CD8-positive, alpha-beta memory T cell (primary cell): ENCODE measurements around the gene BLM. TPM values are rescaled to one million over a fixed set of nuclear protein-coding genes. Genes with fewer than 3 reads are reported as not detected.
"Not testable (repeated sequence)": the region's sequence is repeated elsewhere in the genome, so short reads cannot be mapped to it uniquely, and the experiment has no call there.

Experiments used
- CTCF ChIA-PET: fragments of 350-600 bp; sonication (Branson Sonifier 250); formaldehyde crosslinking; loops from one replicate; lab custom pipeline; 2021; ENCODE audit warnings: antibody characterized with exemption; lab: Charles Lee
- POLR2A ChIA-PET: fragments of 350-600 bp; sonication (Branson Sonifier 250); formaldehyde crosslinking; loops from one replicate; lab custom pipeline; 2021; ENCODE audit warnings: antibody characterized with exemption; lab: Charles Lee
- DNase-seq, 5 donors: peaks; one replicate each; pipeline versions ENCODE4 v3.0.0 to v3.0.0-alpha.2; 2020 to 2022; ENCODE audit warnings: mixed read lengths in 1 of 5
- H3K27ac ChIP-seq: one replicate; pipeline ENCODE4 v1.7.0; 2013; ENCODE audit warnings: low read depth, mild to moderate bottlenecking, low read length, moderate library complexity
- H3K27me3 ChIP-seq: 2 replicates; pipeline ENCODE4 v1.7.0; 2013; ENCODE audit warnings: low read length, mild to moderate bottlenecking; ENCODE audit not compliant: insufficient read depth, poor library complexity, severe bottlenecking
- H3K36me3 ChIP-seq: 2 replicates; pipeline ENCODE4 v1.7.0; 2013; ENCODE audit warnings: mild to moderate bottlenecking, low read length, moderate library complexity; ENCODE audit not compliant: insufficient read depth
- H3K4me1 ChIP-seq: 2 replicates; pipeline ENCODE4 v1.7.0; 2013; ENCODE audit warnings: mild to moderate bottlenecking, low read length, moderate library complexity; ENCODE audit not compliant: insufficient read depth
- H3K4me3 ChIP-seq: 2 replicates; pipeline ENCODE4 v1.7.0; 2013; ENCODE audit warnings: mild to moderate bottlenecking, low read length
- H3K9me3 ChIP-seq: 2 replicates; pipeline ENCODE4 v1.7.0; 2013; ENCODE audit warnings: mild to moderate bottlenecking, low read length
- H3K27ac Mint-ChIP-seq, 8 donors: one replicate each; pipeline ENCODE4 v1.8.0; 2020 to 2021; ENCODE audit warnings: mixed read lengths in 8 of 8, mild to moderate bottlenecking in 6 of 8, inconsistent platforms in 3 of 8, moderate library complexity in 3 of 8
- H3K27me3 Mint-ChIP-seq, 2 donors: one replicate each; pipeline ENCODE4 v1.8.0; 2020 to 2021; ENCODE audit warnings: mixed read lengths in 2 of 2, mild to moderate bottlenecking in 1 of 2, moderate library complexity in 1 of 2
- H3K36me3 Mint-ChIP-seq, 3 donors: one replicate each; pipeline ENCODE4 v1.8.0; 2020 to 2021; ENCODE audit warnings: mixed read lengths in 3 of 3, inconsistent platforms in 1 of 3, mild to moderate bottlenecking in 1 of 3
- H3K4me1 Mint-ChIP-seq, 3 donors: one replicate each; pipeline ENCODE4 v1.8.0; 2020 to 2021; ENCODE audit warnings: mixed read lengths in 3 of 3, inconsistent platforms in 1 of 3, mild to moderate bottlenecking in 1 of 3
- H3K4me3 Mint-ChIP-seq, 7 donors: one replicate each; pipeline ENCODE4 v1.8.0; 2020 to 2021; ENCODE audit warnings: mixed read lengths in 7 of 7, mild to moderate bottlenecking in 6 of 7, moderate library complexity in 4 of 7, inconsistent platforms in 2 of 7
- H3K9me3 Mint-ChIP-seq, 5 donors: one replicate each; pipeline ENCODE4 v1.8.0; 2020 to 2022; ENCODE audit warnings: mixed read lengths in 5 of 5, mild to moderate bottlenecking in 3 of 5, moderate library complexity in 2 of 5, inconsistent platforms in 1 of 5
- polyA plus RNA-seq: library from polyadenylated mRNA; unstranded; fragments of 300-500 nt; fragmentation: Illumina TruSeq; gene quantifications from one replicate; pipeline ENCODE4 v1.2.3, GENCODE V29; 2021
- total RNA-seq, 2 experiments: library from RNA; stranded (reverse); gene quantifications; one replicate each; pipeline ENCODE4 v1.2.3, GENCODE V29; 2021

BLM gene
- total and polyA plus RNA-seq, 3 experiments from 2014 or later = 5.8 to 37.6 (median 37.0) TPM

GRCh38 chr15:90684281-90684680 lies 32.9 kb upstream of the BLM start:
- ChIA-PET CTCF (no interaction called here), POLR2A (no interaction called here)
- Mint-ChIP-seq H3K27ac (no peak overlapping the region), H3K27me3 (peaks cover 0 to 4% of the 10 kb centered on the region in 2 donors), H3K4me1 (peaks cover 11 to 21% (median 15%) of the 10 kb centered on the region in 3 donors), H3K9me3 (no peaks in the 10 kb centered on the region), H3K4me3 (no peak overlapping the region), H3K36me3 (peaks cover 0 to under 1% (median 0%) of the 10 kb centered on the region in 3 donors)
- Histone ChIP-seq H3K27ac (no peak overlapping the region), H3K4me3 (no peak overlapping the region), H3K27me3 (no peaks in the 10 kb centered on the region), H3K36me3 (no peaks in the 10 kb centered on the region), H3K4me1 (peaks cover 21% of the 10 kb centered on the region), H3K9me3 (no peaks in the 10 kb centered on the region)
- no peak for DNase-seq

GRCh38 chr15:90685591-90686434 lies 31.3 kb upstream of the BLM start:
- no peaks in the 10 kb centered on the region for H3K36me3 ChIP-seq
- Mint-ChIP-seq H3K4me1 (peaks cover 11 to 20% (median 14%) of the 10 kb centered on the region in 3 donors), H3K36me3 (peaks cover 0 to 3% (median 0%) of the 10 kb centered on the region in 3 donors), H3K27ac (peak overlapping the region in 1 of 8 donors; percentile 34), H3K27me3 (peaks cover 0 to 4% of the 10 kb centered on the region in 2 donors), H3K4me3 (peak overlapping the region in 1 of 7 donors; percentile 13), H3K9me3 (peaks cover 0 to 3% (median 2%) of the 10 kb centered on the region in 5 donors)
- H3K9me3 ChIP-seq = no peaks in the 10 kb centered on the region
- no peaks in the 10 kb centered on the region for H3K27me3 ChIP-seq
- DNase-seq = no peak
- no peak overlapping the region for H3K4me3 ChIP-seq
- peaks cover 20% of the 10 kb centered on the region for H3K4me1 ChIP-seq
- ChIA-PET CTCF (interaction anchor here (0.8 to 1.6 kb wide), 2 partner anchors 36 to 200 kb away, joined by 3 to 5 read pairs; no protein-coding TSS in a partner anchor), POLR2A (no interaction called here)
- H3K27ac ChIP-seq = no peak overlapping the region

GRCh38 chr15:90686435-90687218 lies 30.5 kb upstream of the BLM start:
- Histone ChIP-seq H3K4me1 (peaks cover 20% of the 10 kb centered on the region), H3K9me3 (no peaks in the 10 kb centered on the region), H3K27me3 (no peaks in the 10 kb centered on the region), H3K36me3 (no peaks in the 10 kb centered on the region), H3K27ac (no peak overlapping the region), H3K4me3 (no peak overlapping the region)
- H3K4me3 Mint-ChIP-seq = peak overlapping the region in 1 of 7 donors; percentile 13
- peaks cover 0 to 4% of the 10 kb centered on the region in 2 donors for H3K27me3 Mint-ChIP-seq
- ChIA-PET CTCF (interaction anchor here (1.6 kb wide), 1 partner anchor 199 kb away, joined by 5 read pairs; no protein-coding TSS in a partner anchor), POLR2A (no interaction called here)
- peaks cover 0 to 3% (median 0%) of the 10 kb centered on the region in 3 donors for H3K36me3 Mint-ChIP-seq
- peak in 2 of 5 donors; percentile 23 to 61 for DNase-seq
- peak overlapping the region in 1 of 8 donors; percentile 34 for H3K27ac Mint-ChIP-seq
- peaks cover 0 to 3% (median 2%) of the 10 kb centered on the region in 5 donors for H3K9me3 Mint-ChIP-seq
- peaks cover 11 to 20% (median 14%) of the 10 kb centered on the region in 3 donors for H3K4me1 Mint-ChIP-seq

GRCh38 chr15:90689326-90689961 lies 27.7 kb upstream of the BLM start:
- H3K4me1 ChIP-seq = peaks cover 20% of the 10 kb centered on the region
- CTCF ChIA-PET = interaction anchor here (0.6 to 1.8 kb wide), 3 partner anchors 31 to 42 kb away, joined by 3 to 4 read pairs (median 3); no protein-coding TSS in a partner anchor
- H3K27me3 Mint-ChIP-seq, H3K9me3 ChIP-seq, H3K27me3 ChIP-seq, H3K27ac Mint-ChIP-seq, H3K4me3 Mint-ChIP-seq, DNase-seq, H3K4me3 ChIP-seq, H3K27ac ChIP-seq, POLR2A ChIA-PET, H3K9me3 Mint-ChIP-seq, H3K36me3 Mint-ChIP-seq, H3K36me3 ChIP-seq: not testable (repeated sequence)
- H3K4me1 Mint-ChIP-seq = peaks cover 11 to 20% (median 14%) of the 10 kb centered on the region in 3 donors

- Mint-ChIP-seq H3K4me3 (no peak overlapping the region), H3K9me3 (peaks cover 0 to 3% (median 2%) of the 10 kb centered on the region in 5 donors), H3K36me3 (peaks cover 0 to 3% (median 0%) of the 10 kb centered on the region in 3 donors), H3K27me3 (peaks cover 0 to 2% of the 10 kb centered on the region in 2 donors), H3K4me1 (peaks cover 9 to 17% (median 11%) of the 10 kb centered on the region in 3 donors), H3K27ac (no peak overlapping the region)
- Histone ChIP-seq H3K27me3 (no peaks in the 10 kb centered on the region), H3K4me3 (no peak overlapping the region), H3K27ac (no peak overlapping the region), H3K9me3 (no peaks in the 10 kb centered on the region), H3K4me1 (peaks cover 16% of the 10 kb centered on the region), H3K36me3 (no peaks in the 10 kb centered on the region)
- no peak for DNase-seq
- ChIA-PET CTCF (no interaction called here), POLR2A (no interaction called here)
Observed at GRCh38 chr15:90690585-90690984, 26.6 kb upstream of the BLM start.

- no peak overlapping the region for H3K4me3 ChIP-seq
- no peaks in the 10 kb centered on the region for H3K36me3 ChIP-seq
- Mint-ChIP-seq H3K4me3 (no peak overlapping the region), H3K36me3 (peaks cover 0 to 3% (median 0%) of the 10 kb centered on the region in 3 donors), H3K9me3 (peaks cover 0 to 3% (median 2%) of the 10 kb centered on the region in 5 donors), H3K27me3 (peaks cover 0 to 2% of the 10 kb centered on the region in 2 donors), H3K27ac (no peak overlapping the region), H3K4me1 (peaks cover 7 to 10% (median 8%) of the 10 kb centered on the region in 3 donors)
- DNase-seq = no peak
- no peaks in the 10 kb centered on the region for H3K27me3 ChIP-seq
- H3K9me3 ChIP-seq = no peaks in the 10 kb centered on the region
- POLR2A ChIA-PET = no interaction called here
- H3K27ac ChIP-seq = no peak overlapping the region
- H3K4me1 ChIP-seq = peaks cover 8% of the 10 kb centered on the region
- CTCF ChIA-PET = interaction anchor here (1.0 kb wide), 1 partner anchor 43 kb away, joined by 4 read pairs; no protein-coding TSS in a partner anchor
Observed at GRCh38 chr15:90691369-90691768, 25.8 kb upstream of the BLM start.

- peaks cover 0 to 2% (median 0%) of the 10 kb centered on the region in 3 donors for H3K4me1 Mint-ChIP-seq
- ChIA-PET POLR2A (interaction anchor here (0.7 kb wide), 1 partner anchor 162 kb away, joined by 5 read pairs; no protein-coding TSS in a partner anchor), CTCF (interaction anchor here (0.8 to 0.9 kb wide), 2 partner anchors 44 to 214 kb away, joined by 3 to 5 read pairs; no protein-coding TSS in a partner anchor)
- no peak overlapping the region for H3K4me3 Mint-ChIP-seq
- Histone ChIP-seq H3K27ac (no peak overlapping the region), H3K9me3 (no peaks in the 10 kb centered on the region), H3K27me3 (no peaks in the 10 kb centered on the region), H3K36me3 (no peaks in the 10 kb centered on the region), H3K4me1 (peaks cover under 1% of the 10 kb centered on the region), H3K4me3 (no peak overlapping the region)
- H3K27me3 Mint-ChIP-seq = peaks cover 0 to 2% of the 10 kb centered on the region in 2 donors
- H3K36me3 Mint-ChIP-seq = peaks cover 0 to 3% (median 0%) of the 10 kb centered on the region in 3 donors
- H3K27ac Mint-ChIP-seq = no peak overlapping the region
- no peak for DNase-seq
- H3K9me3 Mint-ChIP-seq = peaks cover 0 to 3% (median 2%) of the 10 kb centered on the region in 5 donors
Observed at GRCh38 chr15:90691982-90692773, 25.0 kb upstream of the BLM start.
